Epidermal melanocyte (primary cell): ENCODE measurements around the gene GSTP1.
"Not testable (repeated sequence)": the region's sequence is repeated elsewhere in the genome, so short reads cannot be mapped to it uniquely, and the experiment has no call there.

Experiments
- DNase-seq: peaks from one replicate; pipeline ENCODE4 v3.0.0; 2011; ENCODE audit warnings: low spot score; ENCODE audit not compliant: insufficient read length

Gene GSTP1

DNA sequence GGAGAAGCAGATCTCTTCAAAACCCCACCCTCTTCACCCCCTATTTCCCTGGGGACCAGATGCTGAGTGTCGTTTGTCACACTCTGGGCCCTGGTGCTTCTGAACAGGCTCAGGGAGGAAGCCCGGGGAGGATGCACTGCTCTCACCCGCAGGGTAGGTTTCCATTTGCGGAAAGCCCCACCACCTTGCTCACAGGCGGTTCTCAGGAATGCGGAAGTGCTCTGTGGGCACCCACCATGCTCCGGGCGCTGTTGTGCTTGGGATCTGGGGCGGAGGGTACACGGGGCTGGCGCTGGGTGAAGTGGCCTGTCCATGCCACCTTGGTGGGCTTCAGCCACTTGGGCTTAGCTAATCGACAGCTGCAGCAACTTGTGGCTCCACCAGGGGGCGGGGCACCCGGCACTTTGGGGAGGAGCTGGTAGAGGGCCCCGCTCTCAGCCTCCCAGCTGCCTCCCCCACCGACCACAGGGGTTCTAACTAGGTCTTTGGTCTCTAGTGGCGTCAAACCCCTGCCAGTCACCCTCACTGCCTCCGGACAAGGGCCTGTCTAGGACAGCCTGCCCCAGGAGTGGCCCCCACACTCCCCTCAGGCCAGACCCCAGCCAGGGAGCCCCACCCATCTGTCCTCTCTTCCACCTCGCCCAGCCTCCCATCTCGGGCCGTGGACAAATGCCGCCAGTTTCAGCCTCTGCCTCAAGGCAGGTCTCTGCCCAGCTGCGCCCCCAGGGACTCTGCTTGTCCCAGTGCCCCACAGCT is 30.5 kb downstream of the GSTP1 start:
- DNase-seq, result no peak

- DNase-seq, result no peak
Measured at GRCh38 chr11:67614730-67615714, 31.4 kb downstream of the GSTP1 start.

GRCh38 chr11:67615728-67616430 is 32.3 kb downstream of the GSTP1 start:
- no peak for DNase-seq

- DNase-seq, result no peak
Measured at GRCh38 chr11:67616431-67617242, 33.0 kb downstream of the GSTP1 start.

DNA sequence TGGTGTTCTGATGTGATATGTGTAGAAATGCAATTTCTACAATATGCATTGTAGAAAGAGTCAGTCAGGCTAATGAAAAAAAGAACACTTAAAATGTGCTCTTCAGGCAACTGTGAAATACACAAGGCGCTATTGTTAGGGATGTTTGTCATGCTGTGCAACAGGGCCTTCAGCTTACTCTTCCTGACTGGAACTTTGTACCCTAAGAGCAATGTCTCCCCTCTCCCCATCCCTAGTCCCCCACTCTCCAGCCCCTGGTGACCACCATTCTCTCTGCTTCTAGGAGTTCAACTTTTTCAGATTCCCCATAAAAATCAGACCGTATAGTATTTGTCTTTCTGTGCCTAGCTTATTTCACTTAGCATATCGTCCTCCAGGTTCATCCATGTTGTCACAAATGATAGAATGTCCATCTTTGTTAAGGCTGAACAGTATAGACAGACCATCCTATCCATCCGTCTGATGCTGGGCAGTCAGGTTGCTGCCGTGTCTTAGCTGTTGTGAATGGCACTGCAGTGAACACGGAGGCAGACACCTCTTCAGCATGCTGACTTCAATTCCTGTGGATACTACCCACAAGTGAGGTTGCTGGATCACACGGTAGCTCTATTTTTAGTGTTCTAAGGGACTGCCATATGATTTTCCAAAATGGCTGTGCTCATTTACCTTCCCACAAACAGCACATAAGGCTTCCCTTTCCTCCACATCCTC is 33.8 kb downstream of the GSTP1 start:
- DNase-seq, result no peak

GRCh38 chr11:67618901-67619659 is 35.5 kb downstream of the GSTP1 start:
- not testable (repeated sequence) for DNase-seq

DNA sequence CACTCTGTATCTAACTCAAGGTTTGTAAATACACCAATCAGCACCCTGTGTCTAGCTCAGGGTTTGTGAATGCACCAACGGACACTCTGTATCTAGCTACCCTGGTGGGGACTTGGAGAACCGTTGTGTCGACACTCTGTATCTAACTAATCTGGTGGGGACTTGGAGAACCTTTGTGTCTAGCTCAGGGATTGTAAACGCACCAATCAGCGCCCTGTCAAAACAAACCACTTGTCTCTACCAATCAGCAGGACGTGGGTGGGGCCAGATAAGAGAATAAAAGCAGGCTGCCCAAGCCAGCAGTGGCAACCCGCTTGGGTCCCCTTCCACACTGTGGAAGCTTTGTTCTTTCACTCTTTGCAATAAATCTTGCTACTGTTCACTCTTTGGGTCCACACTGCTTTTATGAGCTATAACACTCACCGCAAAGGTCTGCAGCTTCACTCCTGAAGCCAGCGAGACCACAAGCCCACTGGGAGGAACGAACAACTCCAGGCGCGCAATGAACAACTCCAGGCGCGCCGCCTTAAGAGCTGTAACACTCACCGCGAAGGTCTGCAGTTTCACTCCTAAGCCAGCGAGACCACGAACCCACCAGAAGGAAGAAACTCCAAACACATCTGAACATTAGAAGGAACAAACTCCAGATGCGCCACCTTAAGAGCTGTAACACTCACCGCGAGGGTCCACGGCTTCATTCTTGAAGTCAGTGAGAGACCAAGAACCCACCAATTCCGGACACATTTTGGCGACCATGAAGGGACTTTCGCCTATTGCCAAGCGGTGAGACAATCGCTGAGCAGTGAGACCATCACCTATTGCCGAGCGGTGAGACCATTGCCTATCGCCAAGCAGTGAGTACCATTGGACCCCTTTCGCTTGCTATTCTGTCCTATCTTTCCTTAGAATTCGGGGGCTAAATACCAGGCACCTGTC is 36.3 kb downstream of the GSTP1 start:
- DNase-seq, result not testable (repeated sequence)

- not testable (repeated sequence) for DNase-seq
Measured at GRCh38 chr11:67620621-67621020, 37.0 kb downstream of the GSTP1 start.

- DNase-seq, result not testable (repeated sequence)
Measured at GRCh38 chr11:67621928-67622327, 38.3 kb downstream of the GSTP1 start.

DNA sequence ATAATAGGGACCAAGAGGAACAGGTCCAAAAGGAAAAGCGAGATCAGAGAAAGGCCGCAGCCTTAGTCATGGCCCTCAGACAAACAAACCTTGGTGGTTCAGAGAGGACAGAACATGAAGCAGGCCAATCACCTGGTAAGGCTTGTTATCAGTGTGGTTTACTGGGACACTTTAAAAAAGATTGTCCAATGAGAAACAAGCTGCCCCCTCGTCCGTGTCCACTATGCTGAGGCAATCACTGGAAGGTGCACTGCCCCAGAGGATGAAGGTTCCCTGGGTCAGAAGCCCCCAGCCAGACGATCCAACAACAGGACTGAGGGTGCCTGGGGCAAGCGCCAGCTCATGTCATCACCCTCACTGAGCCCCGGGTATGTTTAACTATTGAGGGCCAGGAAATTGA is 39.3 kb downstream of the GSTP1 start:
- not testable (repeated sequence) for DNase-seq

DNA sequence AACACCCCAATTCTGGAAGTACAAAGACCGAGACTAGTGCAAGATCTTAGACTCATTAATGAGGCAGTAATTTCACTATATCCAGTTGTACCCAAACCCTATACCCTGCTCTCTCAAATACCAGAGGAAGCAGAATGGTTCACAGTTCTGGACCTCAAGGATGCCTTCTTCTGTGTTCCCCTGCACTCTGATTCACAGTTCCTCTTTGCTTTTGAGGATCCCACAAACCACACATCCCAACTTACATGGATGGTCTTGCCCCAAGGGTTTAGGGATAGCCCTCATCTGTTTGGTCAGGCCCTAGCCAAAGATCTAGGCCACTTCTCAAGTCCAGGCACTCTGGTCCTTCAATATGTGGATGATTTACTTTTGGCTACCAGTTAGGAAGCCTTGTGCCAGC is 40.2 kb downstream of the GSTP1 start:
- not testable (repeated sequence) for DNase-seq

DNA sequence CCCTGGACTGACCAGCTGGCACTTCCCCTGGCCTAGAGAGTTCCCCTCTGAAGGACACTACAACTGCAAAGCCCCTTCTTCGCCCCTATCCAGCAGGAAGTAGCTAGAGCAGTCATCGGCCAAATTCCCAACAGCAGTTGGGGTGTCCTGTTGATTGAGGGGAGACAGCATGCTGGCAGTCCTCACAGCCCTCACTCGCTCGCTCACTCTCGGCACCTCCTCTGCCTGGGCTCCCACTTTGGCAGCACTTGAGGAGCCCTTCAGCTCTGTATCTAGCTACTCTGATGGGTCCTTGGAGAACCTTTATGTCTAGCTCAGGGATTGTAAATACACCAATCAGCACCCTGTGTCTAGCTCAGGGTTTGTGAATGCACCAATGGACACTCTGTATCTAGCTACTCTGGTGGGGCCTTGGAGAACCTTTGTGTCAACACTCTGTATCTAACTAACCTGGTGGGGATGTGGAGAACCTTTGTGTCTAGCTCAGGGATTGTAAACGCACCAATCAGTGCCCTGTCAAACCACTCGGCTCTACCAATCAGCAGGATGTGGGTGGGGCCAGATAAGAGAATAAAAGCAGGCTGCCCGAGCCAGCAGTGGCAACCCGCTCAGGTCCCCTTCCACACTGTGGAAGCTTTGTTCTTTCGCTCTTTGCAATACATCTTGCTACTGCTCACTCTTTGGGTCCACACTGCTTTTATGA is 42.7 kb downstream of the GSTP1 start:
- DNase-seq, result not testable (repeated sequence)

DNA sequence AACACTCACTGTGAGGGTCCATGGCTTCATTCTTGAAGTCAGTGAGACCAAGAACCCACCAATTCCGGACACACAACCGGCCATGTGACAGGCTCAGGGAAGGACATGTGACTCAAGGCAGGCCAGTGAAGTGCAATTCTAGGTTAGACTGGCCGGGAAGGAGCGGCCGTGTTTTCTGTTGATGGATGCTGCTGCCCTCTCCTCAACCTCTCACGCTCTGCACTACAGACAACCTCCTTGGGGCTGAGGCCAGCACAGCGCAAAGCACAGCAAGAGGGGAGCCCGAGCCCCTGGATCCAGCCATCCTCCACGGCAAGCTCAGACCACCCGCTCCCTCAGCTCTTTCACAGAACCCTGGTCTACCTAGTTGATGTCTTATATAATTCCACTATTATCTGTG is 43.4 kb downstream of the GSTP1 start:
- DNase-seq, result no peak

GRCh38 chr11:67627441-67627811 is 43.8 kb downstream of the GSTP1 start:
- DNase-seq, result no peak

DNA sequence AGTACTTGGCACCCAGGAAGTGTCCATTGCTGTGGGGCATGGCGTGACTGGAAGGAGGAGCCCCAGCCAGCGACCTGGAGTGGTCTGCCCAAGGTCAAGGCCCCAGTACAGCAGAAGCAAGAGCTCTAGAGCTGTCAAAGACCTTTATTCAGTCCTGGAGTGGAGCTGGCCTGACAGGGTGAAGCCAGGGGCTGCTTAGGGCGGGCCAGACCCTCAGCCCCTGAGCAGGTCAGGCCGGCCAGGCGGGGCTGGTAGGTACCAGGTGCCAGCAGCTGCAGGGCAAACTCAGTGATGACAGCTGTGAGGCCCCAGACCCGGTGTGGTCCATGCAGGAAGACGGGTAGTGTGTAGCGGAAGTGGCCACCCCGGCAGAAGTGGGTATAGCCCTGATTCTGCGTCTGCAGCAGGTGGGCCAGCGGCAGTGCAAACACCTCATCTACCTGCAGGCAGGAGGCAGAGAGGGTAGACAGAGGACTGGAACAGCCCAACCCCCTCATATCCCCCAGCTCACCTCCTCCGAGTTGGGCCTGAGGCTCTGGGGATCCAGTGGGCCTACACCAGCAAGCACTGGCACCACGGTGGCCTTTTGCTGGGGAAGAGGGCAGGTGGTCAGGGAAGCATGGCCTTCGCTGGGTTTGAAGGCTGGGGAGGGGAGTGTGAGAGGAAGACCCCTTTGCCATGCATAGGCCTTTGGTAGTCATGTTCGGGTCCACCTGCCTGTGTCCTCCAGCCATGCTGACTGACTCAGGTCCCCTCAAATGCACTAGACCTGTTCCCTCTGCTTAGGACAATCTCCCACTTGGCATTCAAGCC is 44.4 kb downstream of the GSTP1 start:
- no peak for DNase-seq

GRCh38 chr11:67628710-67629385 is 45.2 kb downstream of the GSTP1 start:
- DNase-seq, result no peak
